ENCODE data around the gene RASSF3. TPM values are rescaled to one million over a fixed set of nuclear protein-coding genes. Genes with fewer than 3 reads are reported as not detected.

Gene RASSF3
- total and polyA plus RNA-seq, 2 of the 13 experiments (the other 11 are each of a cell fraction or from before 2014, with no cell fraction given): 15.5 to 16.0 TPM

- ATAC-seq: no peak
- no peak overlapping the region for H3K4me3 ChIP-seq (replicated peaks in 1 of 3; ENCODE audit: insufficient read depth in 1 of 3, low read depth in 2 of 3, low read length in 3 of 3)
- no peak overlapping the region for H3K4me2 ChIP-seq (ENCODE audit: low read depth, low read length)
- peaks cover 18% of the 10 kb centered on the region for H3K9me3 ChIP-seq (ENCODE audit: low read length)
- H3K27me3 ChIP-seq (ENCODE audit: control insufficient read depth in 1 of 2, insufficient read depth in 2 of 2, low read length in 2 of 2): no peaks in the 10 kb centered on the region; a peak in 1 of 5 replicates
- DNase-seq (ENCODE audit: low spot score): no peak
- no peaks in the 10 kb centered on the region for H3K79me2 ChIP-seq (ENCODE audit: insufficient read depth, low read length)
- no TSS peak for BruUV-seq (replicated peaks)
- H3K9ac ChIP-seq (ENCODE audit: insufficient read depth, low read depth, low read length): no peak overlapping the region
- WGBS (ENCODE audit: low lambda C conversion rate): 78% methylated on average over 2 of the region's 2 CpGs
- in situ Hi-C loops (cut with HindIII; ENCODE audit: extremely low pct_ligation_motif_present, low pct_unique_long_range_greater_than_20kb): no loop called here
- H4K20me1 ChIP-seq (ENCODE audit: insufficient read depth, low read length): no peaks in the 10 kb centered on the region
- intact Hi-C loops (cut with micrococcal nuclease; ENCODE audit: unreplicated experiment): no loop called here
- ChIA-PET CTCF (ENCODE audit: low intra/inter-chr PET ratio, low total read pairs) (no interaction called here), POLR2A (no interaction called here)
- no peak overlapping the region for H2AFZ ChIP-seq (ENCODE audit: low read length)
- FAIRE-seq: no peak
- no peaks in the 10 kb centered on the region for H3K36me3 ChIP-seq (replicated peaks in 1 of 2; ENCODE audit: control insufficient read depth in 1 of 2, insufficient read depth in 2 of 2, low read length in 2 of 2)
- no peak overlapping the region for H3K27ac ChIP-seq (ENCODE audit: extremely low read length, insufficient read depth, low read length)
- no peak for TF ChIP-seq TFE3 (CRISPR knock-in tag; IDR thresholded peaks at IDR 0.05)
- TF ChIP-seq SIX1 (CRISPR knock-in tag; IDR thresholded peaks at IDR 0.05; ENCODE audit: borderline replicate concordance): no peak
- TF ChIP-seq GTF3A (CRISPR knock-in tag; conservative IDR thresholded peaks at IDR 0.05): no peak
- no peak for TF ChIP-seq SNAPC5 (CRISPR knock-in tag; IDR thresholded peaks at IDR 0.05; ENCODE audit: borderline replicate concordance)
- H3K4me1 ChIP-seq (ENCODE audit: insufficient read depth, low read length): peaks cover 40% of the 10 kb centered on the region
Observed at GRCh38 chr12:64571411-64571810, 38.9 kb upstream of the RASSF3 start.

- POLR2A ChIA-PET: no interaction called here
- H3K9me3 ChIP-seq (ENCODE audit: low read length): peaks cover 18% of the 10 kb centered on the region
- H3K27ac ChIP-seq (ENCODE audit: extremely low read length, insufficient read depth, low read length): no peak overlapping the region
- TF ChIP-seq ZNF264 (CRISPR knock-in tag; IDR thresholded peaks at IDR 0.05): peak; percentile 71; the same call in 1 of the 2 replicates
- TF ChIP-seq ZBTB34 (CRISPR knock-in tag; IDR thresholded peaks at IDR 0.05): no peak
- H3K4me2 ChIP-seq (ENCODE audit: low read depth, low read length): no peak overlapping the region
- H2AFZ ChIP-seq (ENCODE audit: low read length): no peak overlapping the region
- H3K9ac ChIP-seq (ENCODE audit: insufficient read depth, low read depth, low read length): no peak overlapping the region
- no peaks in the 10 kb centered on the region for H3K79me2 ChIP-seq (ENCODE audit: insufficient read depth, low read length)
- in situ Hi-C loops (cut with HindIII; ENCODE audit: extremely low pct_ligation_motif_present, low pct_unique_long_range_greater_than_20kb): no loop called here
- FAIRE-seq: no peak
- H3K36me3 ChIP-seq (replicated peaks in 1 of 2; ENCODE audit: control insufficient read depth in 1 of 2, insufficient read depth in 2 of 2, low read length in 2 of 2): no peaks in the 10 kb centered on the region
- peaks cover 32% of the 10 kb centered on the region for H3K4me1 ChIP-seq (ENCODE audit: insufficient read depth, low read length)
- intact Hi-C loops (cut with micrococcal nuclease; ENCODE audit: unreplicated experiment): no loop called here
- CTCF ChIA-PET (ENCODE audit: low intra/inter-chr PET ratio, low total read pairs): no interaction called here
- DNase-seq (ENCODE audit: low spot score): no peak
- no peak for ATAC-seq
- BruUV-seq (replicated peaks): no TSS peak
- no peaks in the 10 kb centered on the region for H3K27me3 ChIP-seq (ENCODE audit: control insufficient read depth in 1 of 2, insufficient read depth in 2 of 2, low read length in 2 of 2)
- H3K4me3 ChIP-seq (replicated peaks in 1 of 3; ENCODE audit: insufficient read depth in 1 of 3, low read depth in 2 of 3, low read length in 3 of 3): no peak overlapping the region
- H4K20me1 ChIP-seq (ENCODE audit: insufficient read depth, low read length): no peaks in the 10 kb centered on the region
- 10% methylated on average over 2 of the region's 2 CpGs for WGBS (ENCODE audit: low lambda C conversion rate)
Observed at GRCh38 chr12:64572241-64572640, 38.1 kb upstream of the RASSF3 start.

Data from HepG2 (cell line).